Kidney epithelial cell (primary cell): ENCODE measurements around the gene SASS6. TPM values are rescaled to one million over a fixed set of nuclear protein-coding genes. Genes with fewer than 3 reads are reported as not detected.

Experiments
- DNase-seq: peaks from one replicate; pipeline ENCODE4 v3.0.0-alpha.2; 2010; ENCODE audit warnings: low read depth
- H3K27me3 ChIP-seq: 2 replicates; pipeline ENCODE4 v1.6.0; 2011; ENCODE audit warnings: low read length; ENCODE audit not compliant: control insufficient read depth, insufficient read depth
- H3K36me3 ChIP-seq: 2 replicates; pipeline ENCODE4 v1.5.1; 2011; ENCODE audit warnings: low read length; ENCODE audit not compliant: control insufficient read depth, insufficient read depth
- H3K4me3 ChIP-seq: 2 replicates; pipeline ENCODE4 v1.5.1; 2011; ENCODE audit warnings: low read depth, mild to moderate bottlenecking, control low read depth, low read length
- CTCF ChIP-seq: IDR thresholded peaks from 2 replicates; pipeline ENCODE4 v1.5.1; 2011; ENCODE audit warnings: mild to moderate bottlenecking, moderate library complexity, low read length, control low read depth, inconsistent platforms; ENCODE audit not compliant: insufficient read depth, poor library complexity, severe bottlenecking
- total RNA-seq: library from RNA; depleted of rRNA; stranded (reverse); fragments of >200 nt; gene quantifications from 2 replicates; pipeline ENCODE4 v1.2.3, GENCODE V29; 2015

Gene SASS6
- total RNA-seq, 1 donor from 2014 or later = 5.3 TPM

GRCh38 chr1:100077531-100077930, 55.2 kb downstream of the SASS6 start:
- no peak for DNase-seq
- no peaks in the 10 kb centered on the region for H3K36me3 ChIP-seq
- TF ChIP-seq CTCF = no peak

GRCh38 chr1:100076744-100077143, 56.0 kb downstream of the SASS6 start:
- no peak for DNase-seq
- no peaks in the 10 kb centered on the region for H3K27me3 ChIP-seq
- no peak overlapping the region for H3K4me3 ChIP-seq
- TF ChIP-seq CTCF = no peak
- no peaks in the 10 kb centered on the region for H3K36me3 ChIP-seq

More at GRCh38 chr1:100077531-100077930, 55.2 kb downstream of the SASS6 start:
- Histone ChIP-seq H3K27me3 (no peaks in the 10 kb centered on the region), H3K4me3 (no peak overlapping the region)

- no peak for TF ChIP-seq CTCF
- Histone ChIP-seq H3K36me3 (no peaks in the 10 kb centered on the region), H3K27me3 (no peaks in the 10 kb centered on the region), H3K4me3 (no peak overlapping the region)
- no peak for DNase-seq
Observed at GRCh38 chr1:100076319-100076718, 56.4 kb downstream of the SASS6 start.

GRCh38 chr1:100075773-100076172, 57.0 kb downstream of the SASS6 start:
- DNase-seq = no peak

GRCh38 chr1:100074604-100075395, 57.9 kb downstream of the SASS6 start:
- H3K27me3 ChIP-seq = no peaks in the 10 kb centered on the region
- TF ChIP-seq CTCF = no peak
- no peak for DNase-seq
- no peaks in the 10 kb centered on the region for H3K36me3 ChIP-seq
- no peak overlapping the region for H3K4me3 ChIP-seq

More at GRCh38 chr1:100075773-100076172, 57.0 kb downstream of the SASS6 start:
- Histone ChIP-seq H3K36me3 (no peaks in the 10 kb centered on the region), H3K4me3 (no peak overlapping the region), H3K27me3 (no peaks in the 10 kb centered on the region)
- no peak for TF ChIP-seq CTCF

- no peaks in the 10 kb centered on the region for H3K36me3 ChIP-seq
- no peak overlapping the region for H3K4me3 ChIP-seq
- DNase-seq = no peak
- no peak for TF ChIP-seq CTCF
- no peaks in the 10 kb centered on the region for H3K27me3 ChIP-seq
Observed at GRCh38 chr1:100073531-100073930, 59.2 kb downstream of the SASS6 start.
